ENCODE measurements around the gene MLF1. TPM values are rescaled to one million over a fixed set of nuclear protein-coding genes. Genes with fewer than 3 reads are reported as not detected.

Gene MLF1
- total and polyA plus RNA-seq, 2 donors (not counting 1 experiment from before 2014, with no cell fraction given) = 0.25 TPM; not detected in 1

DNA sequence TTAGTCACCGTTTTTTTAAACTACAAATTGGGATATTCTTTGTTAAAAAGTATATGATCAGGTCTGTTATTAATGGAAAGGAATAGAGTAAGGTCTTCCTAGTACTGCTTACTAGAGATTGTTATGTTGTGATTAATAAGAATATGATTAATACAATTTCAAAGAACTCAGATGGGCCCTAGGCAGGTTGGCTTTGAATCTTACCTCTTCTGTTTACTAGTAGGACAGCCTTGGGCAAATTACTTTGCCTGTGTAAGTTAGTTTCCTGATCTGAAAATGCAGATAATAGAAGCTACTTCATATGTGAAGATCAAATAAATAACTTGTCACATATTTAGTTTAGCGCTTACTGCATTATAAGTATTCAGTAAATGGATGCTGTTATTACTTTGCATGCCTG lies 80.2 kb downstream of the MLF1 start:
- no peak overlapping the region for H3K4me3 ChIP-seq (ENCODE audit: control extremely low read depth in 1 of 5, extremely low read depth in 1 of 5, insufficient read depth in 1 of 5, low read depth in 2 of 5, low read length in 4 of 5)
- Mint-ChIP-seq H3K4me1 (peaks cover 2% of the 10 kb centered on the region), H3K9me3 (ENCODE audit: insufficient read depth) (no peaks in the 10 kb centered on the region), H3K27me3 (no peaks in the 10 kb centered on the region), H3K27ac (no peak overlapping the region), H3K4me3 (no peak overlapping the region)
- peaks cover 4 to 44% of the 10 kb centered on the region in 2 experiments for H3K36me3 ChIP-seq (replicated peaks in 1 of 2; ENCODE audit: control extremely low read depth in 1 of 2, control insufficient read depth in 1 of 2, extremely low read depth in 1 of 2, insufficient read depth in 2 of 2, low read length in 1 of 2)
- no peak overlapping the region for H2AFZ ChIP-seq (ENCODE audit: insufficient read depth, low read depth, low read length, poor library complexity, severe bottlenecking)
- no peak for DNase-seq
- POLR2A ChIA-PET = no interaction called here
- no peak overlapping the region for H3K27ac ChIP-seq (ENCODE audit: low read length in 2 of 2)
- no peak overlapping the region for H3K4me2 ChIP-seq (replicated peaks; ENCODE audit: low read depth, low read length, poor library complexity, severe bottlenecking)
- no peaks in the 10 kb centered on the region for H4K20me1 ChIP-seq (ENCODE audit: control insufficient read depth, insufficient read depth, low read length, poor library complexity, severe bottlenecking)
- H3K27me3 ChIP-seq (replicated peaks in 1 of 4; ENCODE audit: control extremely low read depth in 1 of 4, control insufficient read depth in 3 of 4, insufficient read depth in 4 of 4, low read length in 3 of 4) = no peaks in the 10 kb centered on the region
- H3K9ac ChIP-seq (ENCODE audit: low read length) = no peak overlapping the region
- H3K79me2 ChIP-seq (ENCODE audit: control insufficient read depth, insufficient read depth, low read length) = peaks cover 6% of the 10 kb centered on the region
- no peaks in the 10 kb centered on the region for H3K9me3 ChIP-seq (ENCODE audit: control extremely low read depth in 1 of 3, control insufficient read depth in 2 of 3, insufficient read depth in 1 of 3, low read length in 2 of 3)
- no CpG with 5 or more reads among the region's 2 CpGs for WGBS (ENCODE audit: insufficient coverage)
- intact Hi-C loops (cut with micrococcal nuclease) = no loop called here
- H3K4me1 ChIP-seq (ENCODE audit: control insufficient read depth in 2 of 2, insufficient read depth in 2 of 2, low read length in 2 of 2) = no peaks in the 10 kb centered on the region
- CTCF ChIA-PET = interaction anchor here (1.0 to 1.8 kb wide), 2 partner anchors 10 to 12 kb away, joined by 3 to 4 read pairs; no protein-coding TSS in a partner anchor
- no peak for ATAC-seq (ENCODE audit: low read depth)
- TF ChIP-seq EZH2 (IDR thresholded peaks at IDR 0.05; ENCODE audit: borderline replicate concordance, insufficient read depth, low read depth, low read length, poor library complexity, severe bottlenecking) = no peak
- TF ChIP-seq, protein P1, sequence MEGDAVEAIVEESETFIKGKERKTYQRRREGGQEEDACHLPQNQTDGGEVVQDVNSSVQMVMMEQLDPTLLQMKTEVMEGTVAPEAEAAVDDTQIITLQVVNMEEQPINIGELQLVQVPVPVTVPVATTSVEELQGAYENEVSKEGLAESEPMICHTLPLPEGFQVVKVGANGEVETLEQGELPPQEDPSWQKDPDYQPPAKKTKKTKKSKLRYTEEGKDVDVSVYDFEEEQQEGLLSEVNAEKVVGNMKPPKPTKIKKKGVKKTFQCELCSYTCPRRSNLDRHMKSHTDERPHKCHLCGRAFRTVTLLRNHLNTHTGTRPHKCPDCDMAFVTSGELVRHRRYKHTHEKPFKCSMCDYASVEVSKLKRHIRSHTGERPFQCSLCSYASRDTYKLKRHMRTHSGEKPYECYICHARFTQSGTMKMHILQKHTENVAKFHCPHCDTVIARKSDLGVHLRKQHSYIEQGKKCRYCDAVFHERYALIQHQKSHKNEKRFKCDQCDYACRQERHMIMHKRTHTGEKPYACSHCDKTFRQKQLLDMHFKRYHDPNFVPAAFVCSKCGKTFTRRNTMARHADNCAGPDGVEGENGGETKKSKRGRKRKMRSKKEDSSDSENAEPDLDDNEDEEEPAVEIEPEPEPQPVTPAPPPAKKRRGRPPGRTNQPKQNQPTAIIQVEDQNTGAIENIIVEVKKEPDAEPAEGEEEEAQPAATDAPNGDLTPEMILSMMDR (IDR thresholded peaks at IDR 0.05) = no peak

DNA sequence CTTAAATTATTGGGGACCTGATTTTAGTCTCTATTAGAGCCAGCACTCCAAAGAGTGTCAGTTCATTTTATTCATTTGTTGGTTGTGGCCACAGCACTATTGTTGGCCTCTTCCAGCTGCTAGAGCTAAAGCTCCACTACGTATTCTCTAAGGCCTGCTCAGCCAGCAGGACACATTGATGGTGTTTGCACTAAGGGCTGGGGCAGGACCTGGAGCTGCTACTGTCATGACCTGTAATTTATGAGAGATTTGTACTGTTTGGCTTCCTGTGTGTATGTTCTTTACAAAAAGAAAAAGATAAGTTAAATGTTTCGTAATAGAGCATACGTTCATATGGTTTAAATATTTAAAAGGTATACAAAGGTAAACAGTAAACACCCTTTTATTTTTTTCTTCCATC lies 81.5 kb downstream of the MLF1 start:
- Histone ChIP-seq H3K27me3 (replicated peaks in 1 of 4; ENCODE audit: control extremely low read depth in 1 of 4, control insufficient read depth in 3 of 4, insufficient read depth in 4 of 4, low read length in 3 of 4) (no peaks in the 10 kb centered on the region), H3K27ac (ENCODE audit: low read length in 2 of 2) (no peak overlapping the region), H3K4me2 (replicated peaks; ENCODE audit: low read depth, low read length, poor library complexity, severe bottlenecking) (no peak overlapping the region), H4K20me1 (ENCODE audit: control insufficient read depth, insufficient read depth, low read length, poor library complexity, severe bottlenecking) (no peaks in the 10 kb centered on the region), H3K9ac (ENCODE audit: low read length) (no peak overlapping the region), H3K36me3 (replicated peaks in 1 of 2; ENCODE audit: control extremely low read depth in 1 of 2, control insufficient read depth in 1 of 2, extremely low read depth in 1 of 2, insufficient read depth in 2 of 2, low read length in 1 of 2) (peaks cover 4 to 51% of the 10 kb centered on the region in 2 experiments), H3K9me3 (ENCODE audit: control extremely low read depth in 1 of 3, control insufficient read depth in 2 of 3, insufficient read depth in 1 of 3, low read length in 2 of 3) (no peaks in the 10 kb centered on the region), H3K4me3 (ENCODE audit: control extremely low read depth in 1 of 5, extremely low read depth in 1 of 5, insufficient read depth in 1 of 5, low read depth in 2 of 5, low read length in 4 of 5) (no peak overlapping the region), H3K79me2 (ENCODE audit: control insufficient read depth, insufficient read depth, low read length) (no peaks in the 10 kb centered on the region), H2AFZ (ENCODE audit: insufficient read depth, low read depth, low read length, poor library complexity, severe bottlenecking) (no peak overlapping the region), H3K4me1 (ENCODE audit: control insufficient read depth in 2 of 2, insufficient read depth in 2 of 2, low read length in 2 of 2) (no peaks in the 10 kb centered on the region)
- no peak for ATAC-seq (ENCODE audit: low read depth)
- H3K27ac Mint-ChIP-seq = no peak overlapping the region
- DNase-seq = no peak
- intact Hi-C loops (cut with micrococcal nuclease) = no loop called here
- no peaks in the 10 kb centered on the region for H3K4me1 Mint-ChIP-seq
- H3K4me3 Mint-ChIP-seq = no peak overlapping the region
- CTCF ChIA-PET = interaction anchor here (0.7 to 1.8 kb wide), 3 partner anchors 8 to 11 kb away, joined by 3 to 9 read pairs (median 4); partner anchors contain the start of gene GFM1
- no peak for TF ChIP-seq EZH2 (IDR thresholded peaks at IDR 0.05; ENCODE audit: borderline replicate concordance, insufficient read depth, low read depth, low read length, poor library complexity, severe bottlenecking)
- TF ChIP-seq, protein P1 (IDR thresholded peaks at IDR 0.05) = no peak
- WGBS (ENCODE audit: insufficient coverage) = no CpG with 5 or more reads among the region's 3 CpGs
- no peaks in the 10 kb centered on the region for H3K27me3 Mint-ChIP-seq
- no peaks in the 10 kb centered on the region for H3K9me3 Mint-ChIP-seq (ENCODE audit: insufficient read depth)
- POLR2A ChIA-PET = no interaction called here

Small RNA genes lying within 50 kb of the gene (small RNA-seq; reads per million reads assigned to genes)
- gene AC025033.1 (ENCODE audit: insufficient read length, low read depth, low replicate concordance) = not detected

Other genes starting within 250 kb of the MLF1 start
- gene GFM1, start 73.3 kb downstream of the MLF1 start, total RNA-seq = 46.0 and 46.8 TPM in 2 replicates
- 9.8 and 12.4 TPM in 2 replicates for gene GFM1, start 73.3 kb downstream of the MLF1 start, polyA plus RNA-seq
- 5.1 and 7.9 TPM in 2 replicates for gene LXN, start 101.5 kb downstream of the MLF1 start, total RNA-seq
- 1.4 and 3.2 TPM in 2 replicates for gene LXN, start 101.5 kb downstream of the MLF1 start, polyA plus RNA-seq
- gene RARRES1, start 161.3 kb downstream of the MLF1 start, total RNA-seq = not detected in 2 replicates
- not detected in 2 replicates for gene RARRES1, start 161.3 kb downstream of the MLF1 start, polyA plus RNA-seq
- gene MFSD1, start 230.9 kb downstream of the MLF1 start, total RNA-seq = 31.8 and 32.7 TPM in 2 replicates
- gene MFSD1, start 230.9 kb downstream of the MLF1 start, polyA plus RNA-seq = 16.4 and 29.0 TPM in 2 replicates

Data from B cell (primary cell).